ENCODE results near the gene DENND5B.
"Not testable (repeated sequence)": the region's sequence is repeated elsewhere in the genome, so short reads cannot be mapped to it uniquely, and the experiment has no call there.

The DENND5B gene

DNA sequence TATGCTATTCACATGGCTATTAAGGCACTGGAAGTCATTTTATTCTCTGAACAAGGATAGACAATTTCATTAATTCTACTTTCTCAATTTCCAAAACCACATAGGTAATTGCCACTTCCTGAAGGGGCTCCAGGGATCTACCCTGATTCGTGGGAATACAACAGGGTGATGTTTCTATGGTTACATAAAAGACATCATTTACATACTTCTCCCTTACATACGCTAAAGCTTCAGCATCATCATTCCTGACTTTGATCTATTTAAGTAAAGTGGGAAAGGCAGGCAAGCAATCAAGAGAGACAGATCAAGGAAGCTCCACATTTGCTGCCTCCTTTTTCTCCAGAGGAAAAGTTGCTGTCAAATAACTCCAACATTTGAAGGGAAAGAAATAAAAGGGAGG is 146.2 kb downstream of the DENND5B start:
- no peak for DNase-seq

DNA sequence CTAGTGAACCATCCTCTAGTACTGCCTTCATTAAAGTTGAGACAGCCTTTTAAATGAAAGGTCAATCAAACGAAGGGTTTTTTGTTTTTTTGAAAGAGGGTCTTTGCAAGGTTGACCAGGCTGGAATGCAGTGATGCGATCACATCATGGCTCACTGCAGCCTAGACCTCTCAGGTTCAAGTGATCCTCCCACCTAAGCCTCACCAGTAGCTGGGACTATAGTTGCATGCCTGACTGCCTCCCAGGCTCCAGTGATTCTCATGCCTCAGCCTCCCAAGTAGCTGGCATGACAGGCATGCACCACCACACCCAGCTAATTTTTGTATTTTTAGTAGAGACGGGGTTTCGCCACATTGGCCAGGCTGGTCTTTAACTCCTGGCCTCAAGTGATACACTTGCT is 150.3 kb downstream of the DENND5B start:
- no peak for DNase-seq

DNA sequence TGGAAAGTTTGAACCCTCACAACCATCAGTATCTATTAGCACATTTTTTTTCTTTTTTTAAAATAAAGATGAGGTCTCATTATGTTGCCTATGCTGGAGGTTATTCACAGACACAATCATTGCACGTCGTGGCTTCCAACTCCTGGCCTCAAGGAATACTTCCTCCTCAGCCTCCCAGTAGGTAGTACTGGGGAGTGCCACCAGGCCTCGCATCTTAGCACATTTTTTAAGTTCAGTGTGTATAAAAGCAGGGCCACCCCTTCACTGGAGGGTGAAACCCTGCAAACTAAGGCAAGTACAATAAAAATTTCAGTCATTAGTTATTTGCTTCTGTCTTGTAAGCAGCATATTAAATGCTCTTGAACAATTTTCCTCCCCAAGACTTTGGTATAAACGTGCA is 150.8 kb downstream of the DENND5B start:
- no peak for DNase-seq

DNA sequence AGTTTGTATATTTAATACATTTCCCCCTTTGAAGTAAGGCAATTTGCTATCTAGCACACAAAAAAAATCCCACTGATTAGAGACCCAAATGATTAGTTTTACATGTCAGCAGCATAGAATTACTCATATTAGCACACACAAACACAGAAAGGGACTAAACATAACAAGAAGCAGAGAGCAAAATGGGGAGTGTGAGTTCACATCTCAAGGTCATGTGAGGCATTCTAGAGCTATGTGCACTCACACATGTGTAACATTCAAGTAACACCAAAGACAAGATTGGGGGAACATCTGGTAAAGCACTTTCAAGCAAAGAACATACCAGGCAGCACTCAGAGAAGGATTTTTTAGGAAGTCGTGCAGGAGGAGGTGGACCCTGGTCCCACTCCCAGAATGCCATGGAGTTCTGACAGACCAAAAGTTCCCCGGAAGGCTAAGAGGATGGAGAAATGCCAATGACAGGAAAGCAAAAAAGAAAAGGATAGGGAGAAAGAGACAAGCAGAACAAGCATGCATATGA is 159.2 kb downstream of the DENND5B start:
- DNase-seq = no peak

DNA sequence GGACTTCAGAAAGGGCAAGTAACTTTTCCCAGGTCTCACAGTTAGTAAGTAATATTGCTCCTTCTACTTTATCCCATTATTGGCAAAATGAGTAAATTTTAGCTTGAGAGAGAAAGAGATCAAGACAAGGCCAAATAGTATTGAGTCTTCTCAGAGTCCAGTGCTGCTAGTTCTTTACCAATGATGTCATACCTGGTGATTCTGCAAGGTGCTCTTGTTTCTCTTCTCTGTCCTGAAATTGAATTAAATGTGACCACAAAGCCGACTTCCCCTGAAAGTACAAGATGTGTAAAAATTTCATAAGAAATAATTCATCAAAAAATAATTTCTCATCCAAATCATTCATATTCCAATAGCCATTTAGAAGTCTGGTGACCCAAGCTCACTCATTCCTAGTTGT is 167.5 kb downstream of the DENND5B start:
- no peak for DNase-seq

DNA sequence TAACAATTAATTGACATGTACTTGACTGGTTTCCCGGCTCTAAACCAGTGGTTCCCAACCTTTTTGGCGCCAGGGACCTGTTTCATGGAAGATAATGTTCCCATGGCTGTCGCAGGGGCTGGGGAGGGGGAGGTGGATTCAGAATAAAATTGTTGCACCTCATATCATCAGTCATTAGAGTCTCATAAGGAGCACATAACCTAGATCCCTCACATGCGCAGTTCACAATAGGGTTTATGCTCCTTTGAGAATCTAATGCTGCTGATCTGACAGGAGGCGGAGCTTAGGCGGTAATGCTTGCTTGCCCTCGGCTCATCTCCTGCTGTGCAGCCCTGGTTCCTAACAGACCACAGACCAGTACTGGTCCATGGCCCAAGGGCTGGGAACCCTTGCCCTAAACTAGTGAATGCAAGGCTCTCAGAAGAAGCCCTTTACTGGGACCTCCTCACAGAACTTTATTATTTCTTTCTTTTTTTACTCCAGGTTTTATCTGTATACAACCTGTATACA is 178.6 kb downstream of the DENND5B start:
- DNase-seq = no peak

DNA sequence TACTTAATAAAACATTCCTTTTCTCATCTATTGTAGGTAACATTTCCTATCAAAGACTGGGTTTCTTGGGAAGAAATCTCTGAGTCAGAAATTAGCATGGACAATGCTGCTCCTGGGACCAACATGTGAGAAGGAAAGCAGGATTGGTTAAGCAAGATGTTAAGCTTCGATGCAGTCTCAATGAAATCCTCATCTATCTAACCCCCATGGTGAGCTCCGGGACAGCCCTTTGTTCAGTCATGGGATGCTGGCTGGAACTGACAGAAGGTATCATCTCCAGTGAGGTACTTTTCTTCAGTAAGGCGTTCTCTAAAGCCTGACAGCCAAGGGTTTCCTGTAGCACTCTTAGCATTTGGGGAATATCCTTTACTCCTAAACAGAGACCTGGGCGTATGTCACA is 182.2 kb downstream of the DENND5B start:
- DNase-seq = no peak

DNA sequence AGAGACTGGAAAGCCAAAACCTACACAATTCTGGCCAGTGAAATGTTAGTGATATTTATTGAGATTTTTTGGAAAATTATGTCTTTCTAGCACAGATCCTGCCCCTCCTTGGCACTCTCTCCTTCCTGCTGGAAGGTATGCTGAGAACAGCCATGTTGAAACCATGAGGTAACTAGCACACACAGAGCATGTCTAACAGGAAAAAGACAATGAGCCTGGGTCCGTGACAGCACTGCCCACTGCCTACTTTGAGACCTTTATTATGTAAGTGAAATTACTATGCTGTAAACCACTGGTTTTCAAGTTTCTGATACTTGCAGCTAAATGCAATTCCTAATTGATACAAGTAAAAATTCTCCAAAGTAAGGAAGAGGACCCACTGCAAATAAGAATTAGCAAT is 183.4 kb downstream of the DENND5B start:
- no peak for DNase-seq

DNA sequence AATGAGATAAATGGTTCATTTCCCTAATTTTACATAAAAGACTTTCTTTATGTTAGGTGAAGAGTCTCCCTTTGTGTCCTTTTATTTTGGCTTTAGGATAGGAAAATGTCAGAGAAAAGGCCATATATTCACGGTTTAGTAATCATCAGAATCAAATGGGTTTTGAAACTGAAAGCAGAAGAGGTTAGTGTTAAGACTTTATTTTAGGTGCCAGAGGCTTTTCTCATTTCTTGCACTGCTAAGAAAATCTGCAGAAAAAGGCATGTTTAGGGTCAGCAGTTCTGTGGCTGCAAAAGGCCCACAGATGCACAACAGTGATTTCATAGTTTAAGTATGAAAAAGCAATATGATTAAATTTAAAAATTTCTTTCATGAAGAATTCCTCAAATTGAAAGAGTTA is 184.6 kb downstream of the DENND5B start:
- no peak for DNase-seq

DNA sequence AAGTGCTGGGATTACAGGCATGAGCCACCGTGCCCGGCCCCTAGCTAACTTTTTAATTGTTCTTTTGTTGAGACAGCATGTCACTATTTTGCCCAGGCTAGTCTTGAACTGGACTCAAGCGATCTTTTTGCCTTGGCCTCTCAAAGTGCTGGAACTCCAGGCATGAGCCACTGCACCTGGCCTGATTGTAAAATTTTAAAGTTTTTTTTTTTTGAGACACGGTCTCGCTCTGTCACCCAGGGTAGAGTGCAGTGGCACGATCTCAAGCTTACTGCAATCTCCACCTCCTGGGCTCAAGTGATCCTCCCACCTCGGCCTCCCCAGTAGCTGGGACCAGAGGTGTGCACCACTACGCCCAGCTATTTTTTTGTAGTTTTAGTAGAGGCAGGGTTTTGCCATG is 185.9 kb downstream of the DENND5B start:
- no peak for DNase-seq

DNA sequence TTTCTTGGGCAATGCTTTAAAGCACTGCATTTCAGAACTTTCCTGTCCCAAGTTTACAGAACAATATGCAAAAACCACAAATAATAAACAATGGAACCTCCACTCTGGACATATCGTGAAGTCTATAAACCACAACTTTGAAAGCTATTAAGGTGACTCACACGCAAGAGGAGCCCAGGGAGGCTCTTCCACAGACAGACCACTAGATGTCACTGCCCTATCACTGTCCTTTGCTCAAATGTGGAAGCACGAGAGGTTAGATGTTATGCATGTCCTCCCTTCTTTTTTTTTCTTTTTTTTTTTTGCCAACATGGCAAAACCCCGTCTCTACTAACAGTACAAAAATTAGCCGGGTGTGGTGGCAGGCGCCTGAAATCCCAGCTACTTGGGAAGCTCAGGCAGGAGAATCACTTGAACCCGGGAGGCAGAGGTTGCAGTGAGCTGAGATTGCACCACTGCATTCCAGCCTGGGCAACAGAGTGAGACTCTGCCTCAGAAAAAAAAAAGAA is 187.8 kb downstream of the DENND5B start:
- DNase-seq = peak; percentile 5 to 62 (median 30)

DNA sequence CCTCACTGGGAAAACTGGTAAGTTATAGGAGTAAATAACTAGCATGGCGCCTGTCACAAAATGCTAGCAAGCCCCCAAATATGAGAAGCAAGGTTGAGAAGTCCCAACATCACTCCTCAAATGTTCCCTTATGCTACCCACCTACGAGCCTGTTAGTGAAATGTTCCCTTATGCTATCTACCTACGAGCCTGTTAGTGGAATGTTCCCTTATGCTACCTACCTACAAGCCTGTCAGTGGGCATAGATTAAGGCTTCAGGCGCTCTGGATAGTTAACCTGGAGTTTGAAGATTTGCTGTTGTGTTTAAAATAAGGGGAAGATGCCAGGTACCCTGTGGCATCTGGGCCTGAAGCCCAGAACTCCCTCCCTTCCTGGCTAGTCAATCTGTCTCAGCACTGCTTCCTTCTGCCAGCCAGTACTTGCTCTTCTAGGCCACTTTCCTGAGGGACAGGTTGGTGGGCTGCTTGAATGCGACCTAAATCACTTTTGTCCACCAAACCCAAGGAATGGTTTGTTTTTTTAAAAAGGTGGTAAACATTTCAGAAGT is 197.9 kb downstream of the DENND5B start:
- no peak for DNase-seq

DNA sequence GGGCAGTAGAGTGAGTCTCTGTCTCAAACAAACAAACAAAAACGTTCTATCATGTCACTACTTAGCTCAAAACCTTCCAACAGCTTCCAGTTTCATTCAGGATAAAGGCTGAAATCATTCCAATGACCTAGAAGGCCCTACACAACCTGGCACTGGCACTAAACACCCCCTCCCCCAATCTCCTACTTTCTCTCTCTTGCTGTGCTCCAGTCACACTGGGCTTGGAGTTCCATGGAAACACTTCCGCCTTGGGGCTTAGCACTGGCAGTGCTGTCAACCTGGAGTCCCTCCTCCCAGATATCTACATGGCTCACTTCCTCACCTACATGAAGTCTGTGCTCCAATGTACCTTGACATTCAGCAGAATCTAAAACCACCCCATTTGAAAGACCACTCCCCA is 199.9 kb downstream of the DENND5B start:
- no peak for DNase-seq

DNA sequence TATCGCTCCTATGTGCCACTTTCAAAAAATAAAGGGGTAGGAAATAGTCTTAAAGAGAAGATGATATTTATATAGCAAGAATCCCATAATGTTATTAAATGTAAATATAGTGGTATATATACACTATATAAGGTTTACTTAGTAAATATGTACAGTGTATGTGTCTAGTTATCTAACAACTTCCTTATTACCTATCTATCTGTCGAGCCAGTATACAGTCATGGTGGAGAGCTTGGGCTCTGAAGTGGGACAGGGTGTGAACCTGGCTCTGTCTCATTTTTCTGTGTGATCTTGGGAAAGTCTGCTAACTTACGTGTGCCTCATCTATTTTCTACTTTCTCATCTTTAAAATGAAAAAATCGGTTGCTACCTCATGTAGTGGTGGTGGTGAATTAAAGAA is 202.2 kb downstream of the DENND5B start:
- no peak for DNase-seq

DNA sequence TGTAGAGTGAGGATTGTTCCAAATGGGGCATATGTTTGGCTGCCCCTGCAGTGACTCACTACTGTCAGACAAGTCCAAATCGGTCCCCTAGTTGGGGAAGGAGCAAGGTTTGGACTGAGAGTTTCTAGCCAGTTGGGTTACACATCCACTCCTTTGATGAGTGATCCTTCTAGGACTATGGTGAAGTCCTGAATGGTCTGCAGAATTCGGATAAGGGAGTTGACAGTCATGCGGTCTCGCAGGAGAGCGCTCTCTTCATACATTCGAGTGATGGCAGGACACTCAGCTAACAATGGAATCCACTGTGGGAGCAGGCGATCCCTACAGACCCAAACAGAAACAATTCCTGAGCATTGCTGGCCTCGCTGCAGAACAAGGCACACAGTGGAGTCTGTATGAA is 203.5 kb downstream of the DENND5B start:
- no peak for DNase-seq

DNA sequence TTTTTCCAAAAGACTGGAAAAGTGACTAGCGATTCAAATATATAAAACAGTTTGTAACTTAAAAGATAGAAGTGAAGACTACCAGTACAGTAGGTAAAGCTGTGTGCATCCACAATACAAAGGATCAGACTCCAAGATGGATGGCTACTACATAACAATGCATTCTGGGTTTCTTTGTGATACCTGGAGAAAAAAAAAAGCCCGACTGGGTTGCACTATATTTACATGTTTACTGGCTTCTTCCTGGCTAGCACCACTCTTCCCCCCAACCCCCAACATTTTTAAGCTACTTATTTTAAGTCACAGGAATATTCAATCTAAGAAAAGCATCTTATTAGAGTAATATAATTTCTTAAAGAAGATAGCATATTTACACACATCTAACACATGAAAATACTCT is 203.9 kb downstream of the DENND5B start:
- no peak for DNase-seq

DNA sequence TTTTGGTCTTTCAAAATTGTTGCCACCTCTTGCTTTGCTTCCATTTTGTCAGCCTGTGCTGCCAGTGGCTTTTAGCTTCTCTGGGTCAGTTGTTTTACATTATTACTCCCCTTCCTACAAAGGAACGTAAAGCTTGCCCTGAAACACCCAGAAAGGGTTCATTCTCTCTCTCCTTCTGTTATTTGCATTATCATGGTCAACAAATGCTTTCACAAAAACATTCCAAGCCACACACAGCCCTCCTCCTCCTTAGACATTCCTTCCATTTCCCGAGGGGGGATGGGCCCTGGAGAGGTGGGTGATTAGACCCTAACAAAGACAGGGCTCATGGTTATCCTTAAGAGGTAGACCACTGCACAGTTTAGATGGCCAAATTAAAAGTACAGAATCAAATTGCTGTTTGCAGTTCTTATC is 204.6 kb downstream of the DENND5B start:
- DNase-seq = no peak

DNA sequence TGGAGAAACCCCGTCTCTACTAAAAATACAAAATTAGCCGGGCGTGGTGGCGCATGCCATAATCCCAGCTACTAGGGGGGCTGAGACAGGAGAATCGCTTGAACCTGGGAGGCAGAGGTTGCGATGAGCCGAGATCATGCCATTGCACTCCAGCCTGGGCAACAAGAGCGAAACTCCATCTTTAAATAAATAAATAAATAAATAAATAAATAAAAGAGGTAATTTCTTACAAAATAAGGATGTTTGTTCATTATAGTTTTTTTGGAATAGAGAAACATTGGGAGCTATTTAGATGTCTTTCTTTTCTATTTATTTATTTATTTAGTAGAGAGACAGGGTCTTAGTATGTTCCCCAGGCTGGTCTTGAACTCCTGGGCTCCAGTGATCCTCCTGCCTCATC is 213.7 kb downstream of the DENND5B start:
- DNase-seq = not testable (repeated sequence)

DNA sequence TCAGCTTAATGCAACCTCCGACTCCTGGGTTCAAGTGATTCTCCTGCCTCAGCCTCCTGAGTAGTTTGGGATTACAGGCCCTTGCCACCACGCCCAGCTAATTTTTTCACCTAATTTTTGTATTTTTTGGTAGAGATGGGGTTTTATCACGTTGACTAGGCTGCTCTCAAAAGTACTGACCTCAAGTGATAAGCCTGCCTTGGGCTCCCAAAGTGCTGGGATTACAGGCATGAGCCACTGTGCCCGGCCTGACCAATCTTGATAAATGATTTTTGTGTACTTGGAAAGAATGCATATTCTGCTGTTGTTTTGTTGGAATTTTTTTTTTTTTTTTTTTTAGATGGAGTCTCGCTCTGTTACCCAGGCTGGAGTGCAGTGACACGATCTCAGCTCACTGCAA is 215.5 kb downstream of the DENND5B start:
- DNase-seq = not testable (repeated sequence)

DNA sequence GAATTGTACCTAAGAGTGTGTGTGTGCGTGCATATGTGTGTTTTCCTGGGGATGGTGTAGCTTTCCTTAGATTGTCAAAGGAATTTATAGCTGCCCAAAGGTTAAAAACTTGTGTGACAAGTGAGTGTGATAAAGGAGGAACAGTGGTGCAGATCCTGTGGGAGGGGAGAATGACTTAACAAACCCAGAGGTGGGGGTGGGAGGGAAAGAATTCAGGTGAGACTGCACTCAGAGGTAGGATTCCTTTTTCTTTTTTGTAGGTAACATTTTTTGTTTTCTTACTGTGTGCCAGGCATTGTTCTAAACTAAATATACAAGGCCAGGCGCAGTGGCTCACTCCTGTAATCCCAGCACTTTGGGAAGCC is 219.7 kb downstream of the DENND5B start:
- DNase-seq = no peak

DNA sequence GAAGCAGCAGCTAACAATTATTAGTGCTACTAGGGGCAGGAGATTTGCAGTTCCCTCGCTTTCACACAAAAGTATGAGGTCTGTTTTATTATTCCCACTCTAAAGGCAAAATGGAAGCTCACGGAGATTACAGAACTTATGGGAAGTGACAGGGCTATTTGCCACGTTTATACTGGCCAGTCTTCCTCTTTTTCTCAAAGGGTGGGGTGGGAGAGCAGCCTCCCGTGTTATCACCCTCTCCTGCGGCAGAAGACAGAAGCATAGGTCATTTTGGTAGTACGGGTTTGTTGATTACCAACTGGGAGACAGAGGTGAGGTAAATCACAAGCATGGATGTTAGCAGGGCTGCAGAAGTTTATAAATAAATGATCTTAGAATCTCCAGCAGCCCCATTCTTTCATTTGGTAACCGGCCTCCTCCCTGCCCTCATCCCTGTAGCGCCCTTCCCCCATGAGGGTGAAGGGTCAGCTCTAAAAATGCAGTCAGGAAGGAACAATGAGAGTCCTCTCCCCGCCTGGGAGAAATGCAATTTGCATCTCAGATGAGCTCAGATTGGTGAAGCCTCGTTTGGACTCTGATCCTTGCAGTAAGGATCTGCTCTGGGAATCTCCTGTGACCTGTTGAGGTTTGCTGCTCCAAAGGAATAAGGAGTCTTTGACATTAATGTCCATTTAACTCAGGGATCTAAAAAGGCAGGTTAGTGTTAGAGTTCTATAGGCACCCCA is 220.2 kb downstream of the DENND5B start:
- DNase-seq = no peak

DNA sequence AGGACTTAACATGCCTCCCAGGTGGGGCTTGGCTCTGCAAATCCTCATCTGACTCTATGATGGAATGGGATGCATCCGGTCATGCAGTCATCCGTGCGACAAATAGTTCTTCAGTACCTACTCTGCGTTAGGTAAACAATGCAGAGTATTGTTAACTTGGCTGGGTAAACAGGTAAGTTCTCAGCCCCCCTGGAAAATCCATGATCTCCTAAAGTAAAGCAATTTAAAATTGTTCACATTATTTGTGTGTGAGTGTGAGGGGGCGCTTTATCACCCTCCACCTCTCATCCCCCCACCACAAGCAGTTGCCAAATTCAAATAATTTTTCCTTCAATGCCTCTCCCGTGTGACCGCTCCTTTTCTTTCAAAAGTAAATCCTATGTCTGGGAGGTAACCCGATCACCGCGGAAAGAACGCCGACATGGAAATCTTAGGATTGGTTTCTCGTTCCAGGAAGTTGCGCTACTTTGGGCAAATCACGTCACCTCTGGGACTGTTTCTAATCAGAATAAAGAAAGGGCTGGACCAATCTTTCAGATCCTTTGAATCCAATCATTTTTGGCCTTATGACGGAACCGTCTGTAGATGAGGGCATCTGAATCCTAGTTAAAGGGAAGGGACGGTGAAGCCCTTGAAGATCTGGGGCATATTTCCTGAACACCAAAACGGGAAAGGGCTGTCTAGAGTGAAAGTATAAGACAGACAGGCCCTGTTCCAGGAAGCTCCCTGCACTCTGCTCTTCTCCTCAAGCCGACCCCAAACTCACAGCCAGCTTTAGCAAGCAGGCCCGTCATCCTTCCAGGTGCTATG is 221.0 kb downstream of the DENND5B start:
- no peak for DNase-seq

DNA sequence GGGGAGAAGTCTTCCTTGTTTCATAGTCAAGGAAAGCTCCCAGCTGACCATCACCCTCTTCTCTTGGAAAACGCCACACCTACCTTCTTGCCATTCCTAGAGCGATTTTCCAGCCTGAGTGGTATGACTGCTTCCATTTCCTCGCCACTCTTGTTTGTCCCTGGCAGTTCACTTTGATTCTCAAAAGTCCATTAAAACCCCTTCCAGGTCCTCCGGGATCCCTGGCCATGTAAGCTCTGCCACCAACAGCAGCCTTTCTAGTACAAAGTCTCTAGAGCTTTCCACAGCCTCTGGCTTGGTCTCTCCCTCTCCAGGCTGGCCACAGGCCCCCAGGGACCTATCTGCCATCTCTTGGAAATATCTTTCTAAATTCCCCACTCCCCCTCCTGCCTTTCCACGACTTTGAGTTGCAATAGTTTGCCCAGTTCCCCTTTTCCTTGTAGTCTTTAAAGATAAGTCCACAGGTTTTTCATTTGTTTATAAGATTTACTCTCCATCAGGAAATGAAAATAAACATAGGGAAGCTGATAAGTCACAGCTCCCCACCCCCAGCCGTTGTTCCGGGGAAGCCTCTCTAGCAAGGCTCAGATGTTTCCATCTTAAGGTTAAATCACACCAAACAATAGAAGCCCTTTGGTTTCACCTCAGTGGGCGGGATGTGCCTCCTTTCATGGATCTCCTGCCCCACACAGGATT is 222.1 kb downstream of the DENND5B start:
- no peak for DNase-seq
